NB4 (cell line): ENCODE data around the gene NPLOC4.
"Not testable (repeated sequence)": the region's sequence is repeated elsewhere in the genome, so short reads cannot be mapped to it uniquely, and the experiment has no call there.

ENCODE experiments used
- DNase-seq: peaks from one replicate; pipeline ENCODE4 v3.0.0; 2010; ENCODE audit warnings: low read depth
- H3K4me3 ChIP-seq: one replicate; pipeline ENCODE4 v1.5.1; 2011; ENCODE audit warnings: mild to moderate bottlenecking, low read depth, low read length, moderate library complexity
- CTCF ChIP-seq: IDR thresholded peaks from one replicate; pipeline ENCODE4 v1.5.1; 2012; ENCODE audit warnings: low read depth, low read length
- MAX ChIP-seq: IDR thresholded peaks from 2 replicates; pipeline ENCODE4 v1.6.1; 2011; ENCODE audit warnings: low read depth, low read length
- MYC ChIP-seq: IDR thresholded peaks from 2 replicates; pipeline ENCODE4 v1.6.1; 2011; ENCODE audit warnings: low read depth, low read length
- POLR2A ChIP-seq: IDR thresholded peaks from 2 replicates; pipeline ENCODE4 v1.6.1; 2011; ENCODE audit warnings: mild to moderate bottlenecking; ENCODE audit not compliant: insufficient read length; ENCODE audit errors: extremely low read depth

The NPLOC4 gene

GRCh38 chr17:81532490-81533287, 104.2 kb downstream of the NPLOC4 start:
- TF ChIP-seq POLR2A (no peak), MYC (no peak), CTCF (no peak), MAX (no peak)
- no peak for DNase-seq
- no peak overlapping the region for H3K4me3 ChIP-seq

- DNase-seq, H3K4me3 ChIP-seq: not testable (repeated sequence)
Measured at GRCh38 chr17:81531998-81532404, 104.9 kb downstream of the NPLOC4 start.

GRCh38 chr17:81531013-81531412, 105.9 kb downstream of the NPLOC4 start:
- H3K4me3 ChIP-seq, result not testable (repeated sequence)

GRCh38 chr17:81529437-81529803, 107.5 kb downstream of the NPLOC4 start:
- no peak for TF ChIP-seq POLR2A
- TF ChIP-seq CTCF, result no peak
- no peak for TF ChIP-seq MYC
- TF ChIP-seq MAX, result no peak
- H3K4me3 ChIP-seq, result no peak overlapping the region
- DNase-seq, result no peak

More at GRCh38 chr17:81531013-81531412, 105.9 kb downstream of the NPLOC4 start:
- not testable (repeated sequence) for DNase-seq

GRCh38 chr17:81528651-81529436, 108.1 kb downstream of the NPLOC4 start:
- DNase-seq, result no peak
- TF ChIP-seq MYC, result no peak
- TF ChIP-seq MAX, result no peak
- TF ChIP-seq POLR2A, result no peak
- no peak for TF ChIP-seq CTCF
- no peak overlapping the region for H3K4me3 ChIP-seq

GRCh38 chr17:81528384-81528650, 108.6 kb downstream of the NPLOC4 start:
- H3K4me3 ChIP-seq, result no peak overlapping the region
- no peak for TF ChIP-seq MAX
- TF ChIP-seq MYC, result no peak
- TF ChIP-seq POLR2A, result no peak
- no peak for TF ChIP-seq CTCF
- DNase-seq, result no peak
